AG10803 (cell line): ENCODE measurements around the gene VAPA.

Source experiments
- DNase-seq: peaks from one replicate; pipeline ENCODE4 v3.0.0; 2010; ENCODE audit warnings: low read depth
- H3K4me3 ChIP-seq: 2 replicates; pipeline ENCODE4 v1.5.1; 2011; ENCODE audit warnings: mild to moderate bottlenecking, low read length, control low read depth
- CTCF ChIP-seq: conservative IDR thresholded peaks from 2 replicates; pipeline ENCODE4 v1.5.1; 2011; ENCODE audit warnings: mild to moderate bottlenecking, low read length, control low read depth, inconsistent platforms

Gene VAPA, protein sequence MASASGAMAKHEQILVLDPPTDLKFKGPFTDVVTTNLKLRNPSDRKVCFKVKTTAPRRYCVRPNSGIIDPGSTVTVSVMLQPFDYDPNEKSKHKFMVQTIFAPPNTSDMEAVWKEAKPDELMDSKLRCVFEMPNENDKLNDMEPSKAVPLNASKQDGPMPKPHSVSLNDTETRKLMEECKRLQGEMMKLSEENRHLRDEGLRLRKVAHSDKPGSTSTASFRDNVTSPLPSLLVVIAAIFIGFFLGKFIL

DNA sequence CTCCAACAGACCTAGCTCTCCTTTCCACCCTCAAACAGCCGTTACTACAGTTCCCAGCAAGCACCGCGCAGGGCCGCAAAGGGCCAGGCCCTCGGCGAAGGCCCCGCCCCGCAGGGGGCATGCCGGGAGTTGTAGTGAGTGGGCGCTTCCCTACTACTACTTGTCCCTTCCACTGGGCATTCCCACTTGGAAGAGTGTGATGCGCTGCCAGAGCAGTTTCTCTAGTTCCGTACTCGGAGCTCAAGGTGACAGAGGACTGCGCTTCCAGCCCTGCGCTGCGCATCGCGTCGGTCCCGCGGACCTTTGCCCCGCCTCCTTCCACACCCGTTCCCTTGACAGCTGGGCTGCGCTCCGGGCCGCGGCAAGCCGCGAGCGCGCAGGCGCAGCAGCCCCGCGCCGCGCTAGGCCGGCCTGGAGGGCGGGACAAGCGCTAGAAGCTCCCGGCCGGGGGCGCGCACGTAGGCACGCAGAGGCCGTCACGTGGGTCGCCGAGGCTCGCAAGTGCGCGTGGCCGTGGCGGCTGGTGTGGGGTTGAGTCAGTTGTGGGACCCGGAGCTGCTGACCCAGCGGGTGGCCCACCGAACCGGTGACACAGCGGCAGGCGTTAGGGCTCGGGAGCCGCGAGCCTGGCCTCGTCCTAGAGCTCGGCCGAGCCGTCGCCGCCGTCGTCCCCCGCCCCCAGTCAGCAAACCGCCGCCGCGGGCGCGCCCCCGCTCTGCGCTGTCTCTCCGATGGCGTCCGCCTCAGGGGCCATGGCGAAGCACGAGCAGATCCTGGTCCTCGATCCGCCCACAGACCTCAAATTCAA, at the start of gene VAPA:
VAPA (plus strand) TSS at position 491 of the 808 bp plus-strand sequence; CDS start at position 732, 241 bp downstream.
- no peak for TF ChIP-seq CTCF
- H3K4me3 ChIP-seq: peak within 1 kb of the TSS; percentile 77
- peak; percentile 94 for DNase-seq

- no peak for DNase-seq
- no peak overlapping the region for H3K4me3 ChIP-seq
- no peak for TF ChIP-seq CTCF
These were observed 47.9 kb upstream of the VAPA start for GRCh38 chr18:9865764-9866490.

DNA sequence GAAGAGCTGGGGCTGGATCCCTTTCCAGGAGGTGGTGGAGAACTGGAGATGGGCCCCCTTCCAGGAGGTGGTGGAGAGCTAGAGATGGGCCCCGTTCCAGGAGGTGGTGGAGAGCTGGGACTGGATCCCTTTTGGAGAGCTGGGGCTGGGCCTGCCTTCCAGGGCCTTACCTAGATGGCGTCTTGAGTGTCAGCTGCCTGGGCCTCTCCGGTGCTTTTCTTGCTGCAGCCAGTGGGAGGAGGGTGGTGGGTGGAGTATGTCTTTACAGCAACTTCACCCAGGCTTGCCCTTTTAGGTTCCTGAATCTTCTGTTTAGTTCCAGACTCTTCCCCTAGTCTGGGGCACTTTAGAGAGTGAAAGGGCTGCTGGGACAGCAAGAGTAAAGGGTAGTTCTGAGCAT, 47.2 kb upstream of the VAPA start:
- H3K4me3 ChIP-seq: no peak overlapping the region
- DNase-seq: no peak
- TF ChIP-seq CTCF: no peak

GRCh38 chr18:9867071-9867594, 46.7 kb upstream of the VAPA start:
- no peak overlapping the region for H3K4me3 ChIP-seq
- TF ChIP-seq CTCF: no peak
- DNase-seq: no peak

- H3K4me3 ChIP-seq: no peak overlapping the region
- no peak for TF ChIP-seq CTCF
- no peak for DNase-seq
These were observed 44.7 kb upstream of the VAPA start for GRCh38 chr18:9868857-9869714.

- peak; percentile 75 for DNase-seq
- H3K4me3 ChIP-seq: no peak overlapping the region
- TF ChIP-seq CTCF: no peak
These were observed 43.9 kb upstream of the VAPA start for GRCh38 chr18:9869715-9870430.
